H9 (cell line): ENCODE measurements around the gene TNFAIP8L3. TPM values are rescaled to one million over a fixed set of nuclear protein-coding genes. Genes with fewer than 3 reads are reported as not detected.

Experiments used
- DNase-seq: peaks from one replicate; pipeline ENCODE4 v3.0.0-alpha.2; 2017
- H2AFZ ChIP-seq: one replicate; pipeline ENCODE4 v1.6.1; 2013; ENCODE audit warnings: mild to moderate bottlenecking, low read length, control low read depth, moderate library complexity
- H2AK5ac ChIP-seq: 2 replicates; pipeline ENCODE4 v1.6.1; 2013; ENCODE audit warnings: low read length, control low read depth, mixed read lengths; ENCODE audit not compliant: insufficient read length
- H2BK120ac ChIP-seq: one replicate; pipeline ENCODE4 v1.6.1; 2013; ENCODE audit warnings: low read depth, mild to moderate bottlenecking, low read length, control low read depth, inconsistent platforms; ENCODE audit not compliant: poor library complexity, severe bottlenecking
- H2BK12ac ChIP-seq: 2 replicates; pipeline ENCODE4 v1.6.1; 2013; ENCODE audit warnings: low read length, control low read depth, mixed read lengths, low read depth; ENCODE audit not compliant: insufficient read length
- H2BK15ac ChIP-seq: 2 replicates; pipeline ENCODE4 v1.6.1; 2013; ENCODE audit warnings: low read depth, low read length, control low read depth
- H2BK20ac ChIP-seq: one replicate; pipeline ENCODE4 v1.6.1; 2013; ENCODE audit warnings: low read depth, mild to moderate bottlenecking, low read length, control low read depth, inconsistent platforms; ENCODE audit not compliant: poor library complexity, severe bottlenecking
- H2BK5ac ChIP-seq: 2 replicates; pipeline ENCODE4 v1.6.1; 2013; ENCODE audit warnings: low read length, control low read depth, mixed read lengths; ENCODE audit not compliant: insufficient read length
- H3K14ac ChIP-seq: 2 replicates; pipeline ENCODE4 v1.6.1; 2013; ENCODE audit warnings: low read length, control low read depth; ENCODE audit not compliant: insufficient read depth
- H3K18ac ChIP-seq: 2 replicates; pipeline ENCODE4 v1.6.1; 2013; ENCODE audit warnings: low read depth, mild to moderate bottlenecking, mixed read lengths, low read length, control low read depth; ENCODE audit not compliant: insufficient read length
- H3K23ac ChIP-seq: 2 replicates; pipeline ENCODE4 v1.6.1; 2013; ENCODE audit warnings: low read length, control low read depth, mixed read lengths, low read depth; ENCODE audit not compliant: insufficient read length
- H3K23me2 ChIP-seq: 2 replicates; pipeline ENCODE4 v1.6.1; 2013; ENCODE audit warnings: low read depth, mild to moderate bottlenecking, mixed read lengths, low read length, control low read depth; ENCODE audit not compliant: insufficient read length, poor library complexity, severe bottlenecking
- H3K27ac ChIP-seq: 2 replicates; pipeline ENCODE4 v1.5.1; 2013; ENCODE audit warnings: low read length, control low read depth, mixed read lengths, low read depth; ENCODE audit not compliant: insufficient read length
- H3K27me3 ChIP-seq: 2 replicates; pipeline ENCODE4 v1.6.1; 2013; ENCODE audit warnings: low read length, control low read depth, inconsistent platforms; ENCODE audit not compliant: insufficient read depth
- H3K4ac ChIP-seq: 2 replicates; pipeline ENCODE4 v1.6.1; 2013; ENCODE audit warnings: low read depth, mild to moderate bottlenecking, control low read depth, inconsistent platforms, low read length, moderate library complexity
- H3K4me1 ChIP-seq: 2 replicates; pipeline ENCODE4 v1.6.1; 2013; ENCODE audit warnings: low read length, control low read depth, inconsistent platforms; ENCODE audit not compliant: insufficient read depth
- H3K4me2 ChIP-seq: 2 replicates; pipeline ENCODE4 v1.6.1; 2013; ENCODE audit warnings: low read length, control low read depth, mixed read lengths; ENCODE audit not compliant: insufficient read length, insufficient read depth
- H3K56ac ChIP-seq: 2 replicates; pipeline ENCODE4 v1.6.1; 2013; ENCODE audit warnings: low read depth, mild to moderate bottlenecking, mixed read lengths, low read length, control low read depth; ENCODE audit not compliant: insufficient read length
- H3K79me1 ChIP-seq: 2 replicates; pipeline ENCODE4 v1.6.1; 2013; ENCODE audit warnings: low read depth, mild to moderate bottlenecking, moderate library complexity, low read length, control low read depth, inconsistent platforms; ENCODE audit not compliant: insufficient read depth, poor library complexity, severe bottlenecking
- H3K79me2 ChIP-seq: 2 replicates; pipeline ENCODE4 v1.6.1; 2013; ENCODE audit warnings: low read length, control low read depth, inconsistent platforms; ENCODE audit not compliant: insufficient read depth
- H3K9ac ChIP-seq: 2 replicates; pipeline ENCODE4 v1.6.1; 2013; ENCODE audit warnings: low read length, control low read depth, mixed read lengths; ENCODE audit not compliant: insufficient read length; ENCODE audit errors: extremely low read depth
- H3K9me3 ChIP-seq: one replicate; pipeline ENCODE4 v1.6.1; 2013; ENCODE audit warnings: low read depth, low read length, inconsistent platforms; ENCODE audit not compliant: control insufficient read depth
- H3T11ph ChIP-seq: one replicate; pipeline ENCODE4 v1.6.1; 2013; ENCODE audit warnings: mild to moderate bottlenecking, low read length, control low read depth, inconsistent platforms
- H4K20me1 ChIP-seq: one replicate; pipeline ENCODE4 v1.6.1; 2013; ENCODE audit not compliant: control insufficient read depth, insufficient read length, insufficient read depth
- H4K5ac ChIP-seq: 2 replicates; pipeline ENCODE4 v1.6.1; 2013; ENCODE audit warnings: low read depth, mild to moderate bottlenecking, mixed read lengths, low read length, control low read depth; ENCODE audit not compliant: insufficient read length
- H4K8ac ChIP-seq: replicated peaks from 2 replicates; pipeline ENCODE4 v1.6.1; 2013; ENCODE audit warnings: low read length, control low read depth, mixed read lengths, low read depth; ENCODE audit not compliant: insufficient read length
- H4K91ac ChIP-seq: 2 replicates; pipeline ENCODE4 v1.6.1; 2013; ENCODE audit warnings: low read depth, mild to moderate bottlenecking, moderate library complexity, mixed read lengths, low read length, control low read depth; ENCODE audit not compliant: insufficient read length
- H3K27ac Mint-ChIP-seq, 3 experiments: 2 replicates in 2 of 3; 3 replicates in 1 of 3; pipeline ENCODE4 v1.8.0; 2020 to 2021; ENCODE audit warnings: mixed read lengths in 3 of 3, mild to moderate bottlenecking in 1 of 3, moderate library complexity in 1 of 3
- H3K27me3 Mint-ChIP-seq: 2 replicates; pipeline ENCODE4 v1.8.0; 2021; ENCODE audit warnings: low read depth, mild to moderate bottlenecking, moderate library complexity, mixed read lengths
- H3K36me3 Mint-ChIP-seq, 3 experiments: 2 replicates in 2 of 3; 3 replicates in 1 of 3; pipeline ENCODE4 v1.8.0; 2020 to 2021; ENCODE audit warnings: low read depth in 3 of 3, mixed read lengths in 3 of 3; ENCODE audit not compliant: insufficient read depth in 1 of 3
- H3K4me1 Mint-ChIP-seq, 2 experiments: 2 replicates each; pipeline ENCODE4 v1.8.0; 2020; ENCODE audit warnings: mixed read lengths in 2 of 2
- H3K4me3 Mint-ChIP-seq, 2 experiments: 2 replicates in 1 of 2; 3 replicates in 1 of 2; pipeline ENCODE4 v1.8.0; 2020 to 2021; ENCODE audit warnings: mild to moderate bottlenecking in 2 of 2, mixed read lengths in 2 of 2, moderate library complexity in 1 of 2
- H3K9me3 Mint-ChIP-seq, 2 experiments: 2 replicates in 1 of 2; 3 replicates in 1 of 2; pipeline ENCODE4 v1.8.0; 2020; ENCODE audit warnings: mild to moderate bottlenecking in 2 of 2, mixed read lengths in 2 of 2, moderate library complexity in 1 of 2
- WGBS: extraction: QIAGEN DNeasy Blood & Tissue Kit; methylation state at CpG from one replicate; pipeline ENCODE4 v1.1.7; 2013; ENCODE audit warnings: missing lambda C conversion rate, low lambda C conversion rate, mixed read lengths; ENCODE audit not compliant: insufficient read length; ENCODE audit errors: extremely low coverage; 5-methylcytosine and 5-hydroxymethylcytosine counted together
- total RNA-seq: library from RNA; stranded (reverse); gene quantifications from 2 replicates; pipeline ENCODE4 v1.2.1, GENCODE V29; 2021
- TF ChIP-seq, protein P1 (sequence below): fragments of 200-600 bp; sonication (generic); conservative IDR thresholded peaks from 3 replicates; pipeline ENCODE4 v1.8.0; 2021; ENCODE audit warnings: antibody characterized with exemption, mild to moderate bottlenecking

Gene TNFAIP8L3
- total RNA-seq, 1 experiment from 2014 or later: 0.22 TPM

DNA sequence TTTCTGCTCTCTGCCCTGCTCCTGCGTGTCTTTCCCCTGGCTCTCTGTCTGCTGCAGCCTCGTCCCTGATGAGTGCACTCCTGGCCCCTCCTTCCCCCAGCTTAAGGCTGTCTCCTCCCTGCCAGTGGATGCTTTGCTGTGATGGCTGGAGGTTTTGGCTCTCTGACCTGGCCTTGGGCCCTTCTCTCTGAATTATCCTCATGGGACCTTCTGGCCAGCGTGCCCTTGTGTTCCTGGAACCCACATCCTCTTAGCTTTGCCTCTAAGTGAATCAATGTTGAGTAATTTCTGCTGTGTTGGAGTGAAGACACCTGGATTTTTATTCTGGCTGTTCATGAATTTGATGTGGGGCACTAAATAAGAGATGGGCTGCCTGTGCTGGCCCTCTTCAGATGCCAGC, 9.8 kb upstream of the TNFAIP8L3 start:
- Histone ChIP-seq H2BK120ac (no peak overlapping the region), H2BK12ac (no peak overlapping the region), H3K9me3 (no peaks in the 10 kb centered on the region), H2AFZ (no peak overlapping the region), H3K27me3 (no peaks in the 10 kb centered on the region), H3K14ac (no peak overlapping the region; the same call in 1 of the 2 replicates), H2BK15ac (no peak overlapping the region), H3K23me2 (no peaks in the 10 kb centered on the region), H4K8ac (no peak overlapping the region), H3K23ac (no peak overlapping the region), H4K5ac (no peak overlapping the region), H3K56ac (no peak overlapping the region), H3K4me2 (no peak overlapping the region), H3K18ac (no peak overlapping the region), H4K20me1 (no peaks in the 10 kb centered on the region), H2AK5ac (no peak overlapping the region), H3T11ph (no peak overlapping the region), H2BK20ac (no peak overlapping the region), H3K79me1 (no peaks in the 10 kb centered on the region), H3K4ac (no peak overlapping the region), H3K9ac (no peak overlapping the region), H2BK5ac (no peak overlapping the region), H4K91ac (no peak overlapping the region), H3K79me2 (no peaks in the 10 kb centered on the region), H3K4me1 (no peaks in the 10 kb centered on the region), H3K27ac (no peak overlapping the region)
- peaks cover 10 to 13% of the 10 kb centered on the region in 2 experiments; a peak in 3 of 4 replicates for H3K4me1 Mint-ChIP-seq
- H3K27ac Mint-ChIP-seq: no peak overlapping the region; a peak in 1 of 7 replicates
- H3K9me3 Mint-ChIP-seq: no peaks in the 10 kb centered on the region
- H3K36me3 Mint-ChIP-seq: no peaks in the 10 kb centered on the region
- no CpG with 5 or more reads among the region's 3 CpGs for WGBS
- DNase-seq: no peak
- H3K4me3 Mint-ChIP-seq: no peak overlapping the region
- H3K27me3 Mint-ChIP-seq: peaks cover 18% of the 10 kb centered on the region
- TF ChIP-seq, protein P1, sequence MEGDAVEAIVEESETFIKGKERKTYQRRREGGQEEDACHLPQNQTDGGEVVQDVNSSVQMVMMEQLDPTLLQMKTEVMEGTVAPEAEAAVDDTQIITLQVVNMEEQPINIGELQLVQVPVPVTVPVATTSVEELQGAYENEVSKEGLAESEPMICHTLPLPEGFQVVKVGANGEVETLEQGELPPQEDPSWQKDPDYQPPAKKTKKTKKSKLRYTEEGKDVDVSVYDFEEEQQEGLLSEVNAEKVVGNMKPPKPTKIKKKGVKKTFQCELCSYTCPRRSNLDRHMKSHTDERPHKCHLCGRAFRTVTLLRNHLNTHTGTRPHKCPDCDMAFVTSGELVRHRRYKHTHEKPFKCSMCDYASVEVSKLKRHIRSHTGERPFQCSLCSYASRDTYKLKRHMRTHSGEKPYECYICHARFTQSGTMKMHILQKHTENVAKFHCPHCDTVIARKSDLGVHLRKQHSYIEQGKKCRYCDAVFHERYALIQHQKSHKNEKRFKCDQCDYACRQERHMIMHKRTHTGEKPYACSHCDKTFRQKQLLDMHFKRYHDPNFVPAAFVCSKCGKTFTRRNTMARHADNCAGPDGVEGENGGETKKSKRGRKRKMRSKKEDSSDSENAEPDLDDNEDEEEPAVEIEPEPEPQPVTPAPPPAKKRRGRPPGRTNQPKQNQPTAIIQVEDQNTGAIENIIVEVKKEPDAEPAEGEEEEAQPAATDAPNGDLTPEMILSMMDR: no peak
